Measurements from ENCODE around the gene OR2T10.

DNA sequence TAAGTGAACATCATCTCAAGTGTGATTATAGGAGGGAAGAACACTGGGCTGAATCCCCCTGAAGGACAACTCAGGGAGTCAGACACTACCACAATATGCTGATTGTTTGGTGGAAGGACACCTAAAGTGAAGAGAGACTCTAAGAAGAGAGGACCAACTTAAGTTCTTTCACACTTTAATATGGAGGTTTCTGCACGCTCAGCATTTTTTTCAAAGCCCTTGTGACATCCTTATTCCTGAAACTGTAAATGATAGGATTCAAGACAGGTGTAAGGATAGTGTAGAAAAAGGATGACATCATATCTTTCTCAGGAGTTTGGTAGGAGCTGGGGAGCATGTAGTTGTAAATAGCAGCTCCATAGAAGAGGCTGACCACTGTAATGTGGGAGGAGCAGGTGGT is 4.8 kb downstream of the OR2T10 start:
- TF ChIP-seq TAF1 (IDR thresholded peaks at IDR 0.05; ENCODE audit: borderline replicate concordance, low read depth, low read length) (no peak), POLR2A (IDR thresholded peaks at IDR 0.05; ENCODE audit: low read depth, low read length) (no peak)
